A673 (cell line): Measurements from ENCODE around the gene LBHD2.

Source experiments
- EZH2 ChIP-seq: fragments of 200-600 bp; sonication (generic); IDR thresholded peaks from 2 replicates; pipeline ENCODE4 v1.6.1; 2017; ENCODE audit warnings: borderline replicate concordance, low read depth, mild to moderate bottlenecking, mixed read lengths, antibody characterized with exemption, low read length; ENCODE audit not compliant: poor library complexity, severe bottlenecking
- TF ChIP-seq, protein P1 (sequence below): fragments of 300-800, 200-600 bp; sonication (generic); conservative IDR thresholded peaks from 2 replicates; pipeline ENCODE4 v1.5.1; 2017; ENCODE audit warnings: low read depth, mild to moderate bottlenecking, antibody characterized with exemption, low read length, moderate library complexity, mixed read lengths

DNA sequence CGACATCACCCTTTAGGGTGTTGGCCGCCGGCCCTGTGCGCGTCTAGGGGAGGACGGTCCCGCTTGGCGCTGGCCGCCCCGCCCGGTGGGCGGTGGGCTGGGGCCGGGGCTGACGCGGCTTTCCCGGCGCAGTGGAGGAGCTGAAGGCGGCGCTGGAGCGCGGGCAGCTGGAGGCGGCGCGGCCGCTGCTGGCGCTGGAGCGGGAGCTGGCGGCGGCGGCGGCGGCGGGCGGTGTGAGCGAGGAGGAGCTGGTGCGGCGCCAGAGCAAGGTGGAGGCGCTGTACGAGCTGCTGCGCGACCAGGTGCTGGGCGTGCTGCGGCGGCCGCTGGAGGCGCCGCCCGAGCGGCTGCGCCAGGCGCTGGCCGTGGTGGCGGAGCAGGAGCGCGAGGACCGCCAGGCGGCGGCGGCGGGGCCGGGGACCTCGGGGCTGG is 42.9 kb downstream of the LBHD2 start:
- no peak for TF ChIP-seq EZH2
- TF ChIP-seq, protein P1, sequence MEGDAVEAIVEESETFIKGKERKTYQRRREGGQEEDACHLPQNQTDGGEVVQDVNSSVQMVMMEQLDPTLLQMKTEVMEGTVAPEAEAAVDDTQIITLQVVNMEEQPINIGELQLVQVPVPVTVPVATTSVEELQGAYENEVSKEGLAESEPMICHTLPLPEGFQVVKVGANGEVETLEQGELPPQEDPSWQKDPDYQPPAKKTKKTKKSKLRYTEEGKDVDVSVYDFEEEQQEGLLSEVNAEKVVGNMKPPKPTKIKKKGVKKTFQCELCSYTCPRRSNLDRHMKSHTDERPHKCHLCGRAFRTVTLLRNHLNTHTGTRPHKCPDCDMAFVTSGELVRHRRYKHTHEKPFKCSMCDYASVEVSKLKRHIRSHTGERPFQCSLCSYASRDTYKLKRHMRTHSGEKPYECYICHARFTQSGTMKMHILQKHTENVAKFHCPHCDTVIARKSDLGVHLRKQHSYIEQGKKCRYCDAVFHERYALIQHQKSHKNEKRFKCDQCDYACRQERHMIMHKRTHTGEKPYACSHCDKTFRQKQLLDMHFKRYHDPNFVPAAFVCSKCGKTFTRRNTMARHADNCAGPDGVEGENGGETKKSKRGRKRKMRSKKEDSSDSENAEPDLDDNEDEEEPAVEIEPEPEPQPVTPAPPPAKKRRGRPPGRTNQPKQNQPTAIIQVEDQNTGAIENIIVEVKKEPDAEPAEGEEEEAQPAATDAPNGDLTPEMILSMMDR: no peak; the same call in 1 of the 2 replicates
